ENCODE data around the gene IMMP2L.

Gene IMMP2L

GRCh38 chr7:110960811-110961210 lies 601.5 kb downstream of the IMMP2L start:
- DNase-seq (ENCODE audit: low spot score) (no peak), ATAC-seq (ENCODE audit: low read depth) (no peak)
- no peak overlapping the region for H3K4me3 ChIP-seq (ENCODE audit: severe bottlenecking)
- H3K27ac ChIP-seq (ENCODE audit: poor library complexity, severe bottlenecking): no peak overlapping the region
- H3K9me3 ChIP-seq (ENCODE audit: severe bottlenecking): no peaks in the 10 kb centered on the region
- TF ChIP-seq CTCF (IDR thresholded peaks at IDR 0.05; ENCODE audit: poor library complexity, severe bottlenecking): no peak
- H3K27me3 ChIP-seq (ENCODE audit: insufficient read depth, poor library complexity, severe bottlenecking): no peaks in the 10 kb centered on the region
- no peaks in the 10 kb centered on the region for H3K4me1 ChIP-seq (ENCODE audit: insufficient read depth, poor library complexity, severe bottlenecking)
- no peaks in the 10 kb centered on the region for H3K36me3 ChIP-seq (ENCODE audit: low read depth)

- H3K36me3 ChIP-seq (ENCODE audit: low read depth): no peaks in the 10 kb centered on the region
- TF ChIP-seq CTCF (IDR thresholded peaks at IDR 0.05; ENCODE audit: poor library complexity, severe bottlenecking): no peak
- H3K9me3 ChIP-seq (ENCODE audit: severe bottlenecking): no peaks in the 10 kb centered on the region
- H3K4me3 ChIP-seq (ENCODE audit: severe bottlenecking): no peak overlapping the region
- no peak overlapping the region for H3K27ac ChIP-seq (ENCODE audit: poor library complexity, severe bottlenecking)
- H3K27me3 ChIP-seq (ENCODE audit: insufficient read depth, poor library complexity, severe bottlenecking): no peaks in the 10 kb centered on the region
- no peak for ATAC-seq (ENCODE audit: low read depth)
- H3K4me1 ChIP-seq (ENCODE audit: insufficient read depth, poor library complexity, severe bottlenecking): no peaks in the 10 kb centered on the region
- no peak for DNase-seq (ENCODE audit: low spot score)
Observed at GRCh38 chr7:110948280-110948679, 614.0 kb downstream of the IMMP2L start.

- no peak overlapping the region for H3K4me3 ChIP-seq (ENCODE audit: severe bottlenecking)
- no peak for DNase-seq (ENCODE audit: low spot score)
- no peaks in the 10 kb centered on the region for H3K36me3 ChIP-seq (ENCODE audit: low read depth)
- no peak overlapping the region for H3K27ac ChIP-seq (ENCODE audit: poor library complexity, severe bottlenecking)
- no peak for TF ChIP-seq CTCF (IDR thresholded peaks at IDR 0.05; ENCODE audit: poor library complexity, severe bottlenecking)
- no peak for ATAC-seq (ENCODE audit: low read depth)
- no peaks in the 10 kb centered on the region for H3K9me3 ChIP-seq (ENCODE audit: severe bottlenecking)
- H3K27me3 ChIP-seq (ENCODE audit: insufficient read depth, poor library complexity, severe bottlenecking): no peaks in the 10 kb centered on the region
- no peaks in the 10 kb centered on the region for H3K4me1 ChIP-seq (ENCODE audit: insufficient read depth, poor library complexity, severe bottlenecking)
Observed at GRCh38 chr7:110947408-110947807, 614.9 kb downstream of the IMMP2L start.

GRCh38 chr7:110944966-110945644 lies 617.2 kb downstream of the IMMP2L start:
- Histone ChIP-seq H3K4me3 (ENCODE audit: severe bottlenecking) (no peak overlapping the region), H3K27me3 (ENCODE audit: insufficient read depth, poor library complexity, severe bottlenecking) (no peaks in the 10 kb centered on the region), H3K9me3 (ENCODE audit: severe bottlenecking) (no peaks in the 10 kb centered on the region), H3K27ac (ENCODE audit: poor library complexity, severe bottlenecking) (no peak overlapping the region), H3K4me1 (ENCODE audit: insufficient read depth, poor library complexity, severe bottlenecking) (no peaks in the 10 kb centered on the region), H3K36me3 (ENCODE audit: low read depth) (no peaks in the 10 kb centered on the region)
- DNase-seq (ENCODE audit: low spot score): no peak
- no peak for ATAC-seq (ENCODE audit: low read depth)
- no peak for TF ChIP-seq CTCF (IDR thresholded peaks at IDR 0.05; ENCODE audit: poor library complexity, severe bottlenecking)

- Histone ChIP-seq H3K36me3 (ENCODE audit: low read depth) (no peaks in the 10 kb centered on the region), H3K27me3 (ENCODE audit: insufficient read depth, poor library complexity, severe bottlenecking) (no peaks in the 10 kb centered on the region), H3K4me1 (ENCODE audit: insufficient read depth, poor library complexity, severe bottlenecking) (no peaks in the 10 kb centered on the region), H3K4me3 (ENCODE audit: severe bottlenecking) (no peak overlapping the region), H3K27ac (ENCODE audit: poor library complexity, severe bottlenecking) (no peak overlapping the region), H3K9me3 (ENCODE audit: severe bottlenecking) (no peaks in the 10 kb centered on the region)
- no peak for TF ChIP-seq CTCF (IDR thresholded peaks at IDR 0.05; ENCODE audit: poor library complexity, severe bottlenecking)
- ATAC-seq (ENCODE audit: low read depth) (no peak), DNase-seq (ENCODE audit: low spot score) (no peak)
Observed at GRCh38 chr7:110944448-110944847, 617.8 kb downstream of the IMMP2L start.

Measured in RWPE2 (cell line).